OCI-LY3 (cell line): ENCODE results near the gene ID1.

Experiments
- CTCF ChIP-seq: fragments of 200-600, 300-600 bp; sonication (generic); IDR thresholded peaks from 2 replicates; pipeline ENCODE4 v1.5.1; 2014; ENCODE audit warnings: antibody characterized with exemption, low read length, low read depth
- EZH2phosphoT487 ChIP-seq: fragments of 200-600 bp; shearing (Covaris generic); IDR thresholded peaks from 2 replicates; pipeline ENCODE4 v1.6.1; 2018; ENCODE audit warnings: antibody characterized with exemption, mixed run types, low read depth

- TF ChIP-seq EZH2phosphoT487: no peak
- no peak for TF ChIP-seq CTCF
These were observed 9.3 kb upstream of the ID1 start for GRCh38 chr20:31595654-31596411.
